Esophagus (tissue), 2 donors: ENCODE results near the gene ANGEL2. TPM values are rescaled to one million over a fixed set of nuclear protein-coding genes. Genes with fewer than 3 reads are reported as not detected.

Experiments
- H3K27ac ChIP-seq, 2 donors: one replicate each; pipeline ENCODE4 v1.5.1; 2013; ENCODE audit warnings: low read depth in 2 of 2, mild to moderate bottlenecking in 2 of 2, inconsistent platforms in 1 of 2, low read length in 1 of 2, moderate library complexity in 1 of 2
- H3K27me3 ChIP-seq, 2 donors: one replicate each; pipeline ENCODE4 v1.6.1; 2013; ENCODE audit warnings: low read length in 2 of 2, control low read depth in 1 of 2, mild to moderate bottlenecking in 1 of 2; ENCODE audit not compliant: insufficient read depth in 2 of 2, control insufficient read depth in 1 of 2
- H3K36me3 ChIP-seq, 2 donors: one replicate each; pipeline ENCODE4 v1.6.1; 2013; ENCODE audit warnings: low read length in 1 of 2; ENCODE audit not compliant: control insufficient read depth in 2 of 2, insufficient read depth in 2 of 2
- H3K4me1 ChIP-seq, 2 donors: one replicate each; pipeline ENCODE4 v1.6.1; 2013; ENCODE audit warnings: low read length in 1 of 2; ENCODE audit not compliant: control insufficient read depth in 2 of 2, insufficient read depth in 2 of 2
- H3K4me3 ChIP-seq, 2 donors: one replicate each; pipeline ENCODE4 v1.5.1; 2013; ENCODE audit warnings: low read length in 2 of 2, mild to moderate bottlenecking in 2 of 2, low read depth in 1 of 2, moderate library complexity in 1 of 2
- H3K9me3 ChIP-seq, 2 donors: one replicate each; pipeline ENCODE4 v1.6.1; 2013; ENCODE audit warnings: mild to moderate bottlenecking in 2 of 2, low read depth in 1 of 2, low read length in 1 of 2, moderate library complexity in 1 of 2; ENCODE audit not compliant: control insufficient read depth in 2 of 2, insufficient read depth in 1 of 2
- WGBS, 2 donors: extraction: QIAGEN DNeasy Blood & Tissue Kit; methylation state at CpG; one replicate each; pipeline ENCODE4 v1.1.7; 2013; 5-methylcytosine and 5-hydroxymethylcytosine counted together
- polyA plus RNA-seq, 2 donors: library from polyadenylated mRNA; stranded (reverse); fragments of 200-250 nt; gene quantifications; one replicate each; pipeline ENCODE4 v1.2.3, GENCODE V29; 2013
- donor health status: healthy with polysubstance abuse.
- donor health status: Bipolar disorder and iron deficiency.

ANGEL2 gene
- polyA plus RNA-seq, 2 donors: 8.2 to 10.7 TPM

DNA sequence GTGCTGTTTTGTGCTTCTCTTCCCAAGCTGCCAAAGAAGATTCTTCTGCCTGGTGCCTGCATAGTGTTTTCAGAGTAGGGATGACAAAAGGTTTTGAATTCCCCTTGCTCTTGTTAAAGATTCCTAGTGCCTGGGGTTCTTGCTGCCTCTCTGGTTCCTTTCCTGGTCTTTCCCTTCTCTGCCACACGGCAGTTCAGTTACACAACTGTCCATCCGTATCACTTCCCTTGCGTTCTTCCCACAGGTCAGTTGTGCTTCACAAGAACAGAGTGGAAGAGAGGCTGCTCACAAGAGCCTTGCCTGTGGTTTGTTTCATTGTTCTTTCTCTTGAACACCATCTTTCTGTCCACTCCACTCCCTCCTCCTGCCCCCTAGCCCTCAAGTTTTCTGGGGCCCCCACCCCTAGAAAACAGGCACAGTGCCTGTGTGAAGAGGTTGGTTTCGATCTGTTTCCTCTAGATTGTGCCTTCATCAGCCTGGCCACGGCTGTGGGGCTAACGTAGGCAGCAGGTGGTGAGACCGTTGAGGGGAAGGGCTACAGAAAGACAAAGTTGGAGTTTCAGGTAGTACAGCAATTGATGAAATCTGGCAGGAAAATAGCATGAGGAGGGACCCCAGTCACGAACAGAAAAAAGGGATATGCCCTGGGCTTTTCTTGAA lies 59.6 kb downstream of the ANGEL2 start:
- H3K4me1 ChIP-seq: peaks cover 0 to 6% of the 10 kb centered on the region in 2 donors
- H3K27ac ChIP-seq: no peak overlapping the region
- no peak overlapping the region for H3K4me3 ChIP-seq
- WGBS, 2 donors: 78 to 84% methylated on average over 8 of the region's 8 CpGs
- no peaks in the 10 kb centered on the region for H3K9me3 ChIP-seq
- no peaks in the 10 kb centered on the region for H3K27me3 ChIP-seq
- no peaks in the 10 kb centered on the region for H3K36me3 ChIP-seq

DNA sequence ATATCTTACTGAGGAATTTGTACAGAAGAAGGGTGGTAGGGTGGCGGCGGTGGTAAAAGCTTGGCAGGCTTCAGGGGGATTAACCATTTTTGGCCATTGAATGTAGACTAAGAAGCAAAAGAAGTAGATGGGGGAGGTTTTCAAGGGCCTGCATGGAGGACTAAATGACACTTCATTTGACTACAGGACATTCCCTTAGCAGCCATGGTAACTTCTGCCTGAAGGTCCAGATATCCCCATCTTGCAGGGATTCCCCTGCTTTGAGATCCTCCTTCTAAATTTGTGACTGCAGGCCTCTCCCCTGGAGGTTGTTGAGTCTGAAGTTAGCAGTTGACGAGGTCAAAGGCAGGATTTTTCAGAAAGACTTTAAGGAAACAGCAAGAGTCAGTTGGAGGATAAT lies 60.6 kb downstream of the ANGEL2 start:
- no peaks in the 10 kb centered on the region for H3K36me3 ChIP-seq
- no peaks in the 10 kb centered on the region for H3K27me3 ChIP-seq
- no peak overlapping the region for H3K27ac ChIP-seq
- no peak overlapping the region for H3K4me3 ChIP-seq
- WGBS, 2 donors: 86 to 87% methylated on average over 3 of the region's 3 CpGs
- H3K9me3 ChIP-seq: no peaks in the 10 kb centered on the region
- peaks cover 2 to 6% of the 10 kb centered on the region in 2 donors for H3K4me1 ChIP-seq

DNA sequence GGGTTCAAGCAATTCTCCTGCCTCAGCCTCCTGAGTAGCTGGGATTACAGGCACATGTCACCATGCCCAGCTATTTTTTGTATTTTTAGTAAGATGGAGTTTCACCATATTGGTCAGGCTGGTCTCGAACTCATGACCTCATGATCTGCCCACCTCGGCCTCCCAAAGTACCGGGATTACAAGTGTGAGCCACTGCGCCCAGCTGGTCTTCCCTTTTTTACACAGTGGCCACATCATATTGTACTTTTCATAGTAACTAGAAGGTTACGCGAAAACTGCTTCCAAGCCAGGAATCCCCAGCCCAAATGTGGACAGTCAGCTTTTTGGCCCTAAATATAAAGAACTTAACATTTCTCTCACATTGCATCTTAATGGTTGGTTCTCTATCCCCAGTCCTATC lies 61.2 kb downstream of the ANGEL2 start:
- Histone ChIP-seq H3K27ac (no peak overlapping the region), H3K27me3 (no peaks in the 10 kb centered on the region), H3K4me1 (peaks cover 4 to 6% of the 10 kb centered on the region in 2 donors), H3K4me3 (no peak overlapping the region), H3K36me3 (no peaks in the 10 kb centered on the region), H3K9me3 (no peaks in the 10 kb centered on the region)
- WGBS, 2 donors: 91 to 93% methylated on average over 6 of the region's 6 CpGs

DNA sequence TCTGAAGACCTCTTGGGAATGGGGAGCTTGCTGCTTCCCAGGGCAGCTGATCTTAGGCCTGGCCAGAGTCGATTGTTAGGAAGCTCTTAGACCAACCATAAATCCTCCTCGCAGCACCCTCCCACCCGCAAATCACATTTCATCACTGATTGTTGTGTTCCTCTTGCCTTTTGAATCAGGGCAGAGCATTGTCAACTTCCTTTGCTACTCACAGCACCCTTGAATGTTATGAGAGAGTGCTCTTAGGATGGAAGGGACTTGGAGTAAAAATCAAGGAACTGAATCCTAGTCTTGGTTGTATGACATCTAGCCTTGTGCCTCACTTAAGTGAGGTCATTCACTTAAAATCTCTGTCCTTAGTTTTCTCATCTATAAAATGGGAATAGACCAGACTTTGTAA lies 62.3 kb downstream of the ANGEL2 start:
- no peak overlapping the region for H3K4me3 ChIP-seq
- no peaks in the 10 kb centered on the region for H3K27me3 ChIP-seq
- 88 to 95% methylated on average over 3 of the region's 3 CpGs for WGBS, 2 donors
- peaks cover 4% of the 10 kb centered on the region in 2 donors for H3K4me1 ChIP-seq
- H3K27ac ChIP-seq: no peak overlapping the region
- no peaks in the 10 kb centered on the region for H3K36me3 ChIP-seq
- H3K9me3 ChIP-seq: no peaks in the 10 kb centered on the region

DNA sequence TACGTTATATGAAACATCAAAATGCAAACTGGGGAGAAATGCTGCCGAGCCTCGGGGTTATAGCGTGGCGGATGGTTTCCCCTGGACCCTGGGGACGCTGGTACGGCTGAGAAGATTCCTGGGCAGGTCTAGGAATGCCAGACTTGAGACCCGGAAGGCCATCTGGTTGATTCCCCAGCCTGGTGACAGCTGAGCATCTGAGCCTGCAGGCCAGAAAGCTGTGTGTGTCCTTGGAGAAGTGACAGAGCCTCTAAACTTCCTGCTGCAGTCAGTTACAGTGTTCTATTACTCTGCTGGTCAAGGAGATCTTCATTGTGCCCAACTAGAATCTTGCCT lies 63.1 kb downstream of the ANGEL2 start:
- Histone ChIP-seq H3K27ac (peak overlapping the region in 1 of 2 donors; percentile 5), H3K36me3 (no peaks in the 10 kb centered on the region)

DNA sequence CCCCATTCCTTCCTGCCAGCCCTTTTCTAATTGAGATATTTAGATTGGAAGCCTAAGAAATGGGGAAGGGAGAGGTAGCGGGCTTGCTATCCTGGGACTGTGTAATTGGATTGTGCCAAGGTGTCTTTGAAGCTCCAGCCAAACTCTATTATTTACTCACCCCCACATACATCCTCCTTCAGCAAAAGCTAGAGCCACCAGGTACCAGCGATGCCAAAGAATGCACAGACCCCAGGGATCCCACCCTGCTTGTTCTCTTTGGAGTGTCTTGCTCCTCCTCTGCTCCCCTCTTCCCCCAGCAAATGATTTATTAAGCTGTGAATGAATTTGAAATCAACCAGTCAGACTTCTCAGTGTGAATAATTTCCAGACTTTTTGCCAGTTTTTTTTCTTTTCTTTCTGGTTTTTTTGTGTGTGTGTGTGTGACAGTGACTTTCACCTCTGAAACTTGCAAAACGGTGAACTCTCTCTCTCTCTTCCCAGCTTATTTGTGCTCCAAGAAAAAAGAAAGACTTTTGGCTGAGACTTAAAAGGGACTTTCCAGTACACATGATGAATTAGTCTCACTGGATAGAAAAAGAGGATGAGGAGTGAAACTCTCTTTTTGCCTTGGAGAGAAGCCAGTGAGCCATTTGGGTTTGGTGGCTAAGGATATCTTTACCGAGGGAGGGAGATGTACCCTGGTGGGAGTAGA lies 63.6 kb downstream of the ANGEL2 start:
- H3K4me3 ChIP-seq: no peak overlapping the region
- H3K4me1 ChIP-seq: peaks cover 4% of the 10 kb centered on the region in 2 donors
- no peaks in the 10 kb centered on the region for H3K36me3 ChIP-seq
- H3K9me3 ChIP-seq: no peaks in the 10 kb centered on the region
- H3K27ac ChIP-seq: peak overlapping the region in 1 of 2 donors; percentile 5
- WGBS, 2 donors: 25 to 30% methylated on average over 4 of the region's 4 CpGs
- H3K27me3 ChIP-seq: no peaks in the 10 kb centered on the region

More for the DNA sequence above, 63.1 kb downstream of the ANGEL2 start:
- 50 to 55% methylated on average over 8 of the region's 8 CpGs for WGBS, 2 donors
- no peaks in the 10 kb centered on the region for H3K9me3 ChIP-seq
- peaks cover 4% of the 10 kb centered on the region in 2 donors for H3K4me1 ChIP-seq
- no peaks in the 10 kb centered on the region for H3K27me3 ChIP-seq
- no peak overlapping the region for H3K4me3 ChIP-seq

DNA sequence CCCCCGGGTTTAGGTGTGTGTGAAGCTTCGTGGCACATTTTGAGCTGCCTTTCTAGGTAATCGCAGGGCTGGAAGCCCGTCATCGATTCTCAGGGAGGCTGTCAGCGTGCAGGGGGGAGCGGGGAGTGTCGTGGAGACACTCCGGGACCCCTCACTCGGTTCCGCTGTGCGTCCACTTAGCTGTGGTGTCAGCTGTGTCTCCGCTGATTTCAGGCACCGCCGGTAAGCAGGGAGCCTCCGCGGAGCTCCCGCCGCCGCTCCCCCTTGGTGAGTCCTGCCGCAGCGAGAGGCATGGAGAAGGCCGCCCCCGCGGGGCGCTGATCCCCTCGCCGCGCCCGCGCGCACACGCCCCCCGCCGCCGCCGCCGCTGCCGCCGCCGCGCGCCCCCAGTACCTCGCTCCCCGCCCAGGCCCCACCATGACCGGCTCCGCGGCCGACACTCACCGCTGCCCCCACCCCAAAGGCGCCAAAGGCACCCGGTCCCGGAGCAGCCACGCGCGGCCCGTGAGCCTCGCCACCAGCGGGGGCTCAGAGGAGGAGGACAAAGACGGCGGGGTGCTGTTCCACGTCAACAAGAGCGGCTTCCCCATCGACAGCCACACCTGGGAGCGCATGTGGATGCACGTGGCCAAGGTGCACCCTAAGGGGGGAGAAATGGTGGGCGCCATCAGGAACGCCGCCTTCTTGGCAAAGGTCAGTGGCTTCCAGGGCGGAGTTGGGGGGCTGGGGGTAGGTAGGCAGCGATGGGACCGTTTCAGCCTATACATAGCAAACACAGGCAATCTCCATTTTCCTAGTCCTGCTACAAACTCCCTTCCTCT lies 64.3 kb downstream of the ANGEL2 start:
- Histone ChIP-seq H3K4me3 (peak overlapping the region; percentile 42 to 52), H3K9me3 (no peaks in the 10 kb centered on the region), H3K4me1 (peaks cover 4% of the 10 kb centered on the region in 2 donors), H3K27ac (no peak overlapping the region), H3K27me3 (no peaks in the 10 kb centered on the region), H3K36me3 (no peaks in the 10 kb centered on the region)
- 5 to 7% methylated on average over 57 to 72 of the region's 72 CpGs for WGBS, 2 donors

DNA sequence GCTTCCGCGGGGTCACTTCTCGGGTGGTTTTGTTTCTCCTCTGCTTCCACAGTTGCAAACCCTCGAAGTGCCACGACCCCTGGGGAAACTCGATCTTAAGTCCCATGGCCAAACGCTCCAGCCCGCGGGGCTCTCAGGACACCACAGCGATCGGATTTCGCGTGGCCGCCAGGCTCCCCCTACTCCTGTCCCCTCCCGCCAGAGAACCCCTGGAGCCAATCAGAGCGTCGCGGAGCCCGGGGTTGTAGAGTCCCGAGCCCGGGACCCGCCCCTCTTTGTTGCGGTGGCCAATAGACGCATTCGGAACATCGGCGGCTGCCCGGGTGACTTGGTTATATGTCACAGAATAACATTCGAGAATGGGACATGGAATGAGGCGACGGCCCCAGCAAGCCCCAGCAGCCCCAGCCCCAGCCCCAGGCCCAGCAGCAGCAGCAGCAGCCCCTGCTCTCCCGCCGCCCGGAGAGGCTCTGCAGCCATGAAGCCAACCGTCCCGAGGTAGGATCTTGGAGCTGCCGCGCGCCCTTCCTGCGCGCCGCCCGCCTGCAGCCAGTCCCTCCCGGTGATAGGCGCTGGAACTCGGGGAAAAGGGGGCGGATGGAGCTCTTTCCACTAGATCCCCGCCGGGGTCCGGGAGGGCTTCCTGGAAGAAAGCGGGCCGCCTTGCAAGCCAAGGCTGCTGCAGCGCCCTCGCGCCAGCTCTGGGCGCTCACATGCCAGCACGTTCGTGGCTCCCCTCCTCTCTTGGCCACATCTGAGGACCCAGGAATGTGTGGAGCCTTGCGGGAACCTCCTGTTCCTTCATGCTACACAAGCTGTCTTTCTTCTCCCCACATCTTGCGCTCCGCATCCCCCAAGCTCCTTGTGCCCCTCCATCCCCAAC lies 65.2 kb downstream of the ANGEL2 start, which contains the start of gene VASH2:
TSS of gene VASH2 (plus strand) at position 299 of the 883 bp plus-strand sequence. CDS start 1,002 bp downstream, outside the sequence.
- Histone ChIP-seq H3K4me1 (peaks cover 4% of the 10 kb centered on the region in 2 donors), H3K27me3 (no peaks in the 10 kb centered on the region), H3K4me3 (peak within 1 kb of the TSS; percentile 42 to 52), H3K36me3 (no peaks in the 10 kb centered on the region), H3K9me3 (no peaks in the 10 kb centered on the region), H3K27ac (no peak within 1 kb of the TSS)
- WGBS, 2 donors: 0 to 1% methylated on average over 61 of the region's 61 CpGs

DNA sequence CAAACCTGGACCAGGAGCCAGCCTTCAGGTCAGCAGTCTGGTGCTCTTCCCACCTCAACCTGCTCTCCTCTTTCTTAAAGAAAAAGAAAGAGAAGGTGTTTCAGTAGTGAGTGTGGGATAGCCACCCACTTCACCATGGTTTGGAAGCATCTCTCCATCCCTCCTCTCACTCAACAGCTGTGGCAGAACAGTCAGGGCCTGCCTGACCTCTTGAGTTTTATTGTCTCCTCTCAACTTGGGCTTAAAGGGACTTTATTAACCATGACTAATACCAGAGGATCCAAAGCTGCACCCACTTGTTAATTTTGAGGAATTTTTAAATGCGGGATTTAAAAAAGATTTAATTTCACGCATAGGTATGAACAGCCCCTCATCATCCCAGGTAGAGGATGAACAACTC lies 65.9 kb downstream of the ANGEL2 start:
- Histone ChIP-seq H3K9me3 (no peaks in the 10 kb centered on the region), H3K4me3 (peak overlapping the region in 1 of 2 donors; percentile 52), H3K27ac (no peak overlapping the region)

More for the DNA sequence above, 65.9 kb downstream of the ANGEL2 start:
- H3K27me3 ChIP-seq: no peaks in the 10 kb centered on the region
- 33 to 35% methylated on average over 2 of the region's 2 CpGs for WGBS, 2 donors
- H3K36me3 ChIP-seq: no peaks in the 10 kb centered on the region
- H3K4me1 ChIP-seq: peaks cover 4% of the 10 kb centered on the region in 2 donors
